ENCODE results near the gene JADE2.
A peak's percentile ranks its signal among the peaks of the same experiment; 100 is the strongest.

Gene JADE2

DNA sequence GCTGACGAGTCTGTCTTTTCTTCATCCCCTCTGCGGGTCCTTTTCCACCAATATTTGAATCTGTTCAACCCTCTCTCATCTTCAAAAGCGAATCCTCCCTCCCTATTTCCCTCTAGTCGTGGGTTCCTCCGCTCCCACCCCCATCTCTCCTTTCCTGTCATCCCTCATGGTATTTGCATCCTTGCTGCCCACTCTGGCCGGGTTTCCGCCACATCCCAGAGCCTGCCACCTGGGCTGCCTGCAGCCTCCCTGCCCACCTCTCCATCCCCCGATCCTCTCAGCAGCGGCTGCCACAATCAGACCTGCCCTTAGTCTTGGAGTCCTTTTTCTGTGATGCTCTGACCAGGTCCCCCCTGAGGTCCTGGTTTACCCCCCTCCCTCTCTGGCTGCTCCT is 44.9 kb downstream of the JADE2 start:
- DNase-seq (ENCODE audit: low read depth) = no peak

DNA sequence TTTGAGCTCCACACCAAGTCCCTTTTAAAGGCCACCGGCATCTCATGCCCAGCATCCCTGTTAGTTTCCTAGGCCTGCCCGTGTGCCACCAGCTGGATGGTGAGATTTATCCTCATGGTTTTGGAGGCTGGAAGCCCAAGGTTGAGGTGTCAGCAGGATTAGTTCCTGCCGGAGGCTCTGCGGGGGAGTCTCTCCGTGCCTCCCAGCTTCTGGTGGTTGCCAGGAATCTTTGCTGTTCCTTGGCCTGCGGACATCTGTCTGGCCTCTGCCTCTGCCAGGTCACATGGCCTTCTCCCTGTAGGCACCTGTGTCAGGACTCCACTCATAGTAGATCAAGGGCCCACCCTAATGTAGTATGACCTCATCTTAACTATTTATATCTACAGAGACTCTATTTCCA is 45.4 kb downstream of the JADE2 start:
- no peak for DNase-seq (ENCODE audit: low read depth)

DNA sequence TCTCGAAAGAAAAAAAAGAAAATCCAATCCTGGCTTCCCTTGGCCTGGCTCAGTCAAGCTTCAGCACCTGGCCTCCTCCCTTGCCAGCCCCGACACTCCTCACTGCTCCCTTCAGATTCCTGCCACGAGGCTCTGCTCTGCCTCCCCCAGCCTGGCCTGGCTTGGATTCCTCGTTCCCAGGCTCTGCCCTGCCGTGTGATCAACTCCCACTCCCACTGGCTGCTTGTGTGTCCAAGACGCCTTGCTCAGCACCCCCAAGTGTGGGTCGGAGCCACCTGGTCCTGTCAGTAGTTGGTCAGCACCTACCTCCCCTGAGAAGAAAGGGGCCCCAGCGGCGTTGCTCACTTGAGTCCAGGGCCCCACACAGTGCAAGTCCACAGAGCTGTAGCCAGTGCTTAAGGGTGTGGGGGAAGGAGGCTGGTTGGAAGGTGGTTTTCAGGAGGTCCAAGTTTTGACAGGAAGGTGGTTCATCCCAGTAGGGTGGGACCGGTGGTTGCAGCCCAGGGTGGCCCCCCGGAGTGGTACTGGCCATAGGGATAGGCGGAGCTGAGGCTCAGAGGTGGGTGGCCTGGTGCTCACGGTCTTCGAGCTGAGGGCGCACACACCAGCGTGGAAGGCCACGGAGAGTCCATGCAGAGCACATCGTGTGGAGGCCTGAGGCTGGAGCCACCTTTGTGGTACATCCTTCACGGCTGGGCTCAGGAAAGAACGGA is 46.4 kb downstream of the JADE2 start:
- DNase-seq (ENCODE audit: low read depth) = no peak

DNA sequence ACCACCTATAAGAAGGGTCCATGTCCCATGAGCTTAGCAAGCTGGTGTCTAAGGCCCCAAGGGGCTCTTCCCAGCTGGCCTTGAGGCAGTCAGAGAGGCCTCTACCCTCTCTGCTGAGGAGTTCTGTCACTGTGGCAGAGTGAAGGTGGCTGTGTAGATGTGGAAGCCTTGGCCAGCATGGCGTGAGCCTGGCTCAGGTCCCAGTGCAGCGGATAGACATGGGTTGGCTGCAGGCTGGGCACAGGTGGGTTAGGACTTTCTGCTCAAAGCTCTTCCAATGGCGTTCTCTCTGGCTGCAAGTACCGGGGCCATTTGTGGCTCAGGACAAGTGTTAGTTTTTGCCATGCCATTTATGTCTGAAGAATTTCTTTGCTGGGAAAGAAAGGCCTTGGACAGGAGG is 47.3 kb downstream of the JADE2 start:
- no peak for DNase-seq (ENCODE audit: low read depth)

DNA sequence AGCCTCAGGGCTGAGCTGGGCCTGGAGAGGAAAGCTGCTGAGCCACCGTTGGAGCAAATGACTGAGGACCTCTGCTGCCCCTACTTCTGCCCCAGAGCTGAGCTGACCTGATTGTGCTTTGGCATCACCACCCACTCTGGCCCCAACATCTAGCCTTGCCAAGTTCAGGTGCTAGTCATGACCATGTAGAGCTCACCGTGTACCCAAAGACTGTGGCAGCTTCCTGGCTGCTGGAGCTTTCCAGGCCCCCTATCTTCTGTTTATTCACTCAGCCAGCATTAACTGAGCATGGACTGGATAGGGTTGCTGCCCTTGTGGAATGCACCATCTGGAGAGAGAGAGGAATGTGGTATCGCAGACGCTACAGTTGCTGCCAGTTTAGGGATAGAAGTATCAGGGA is 49.1 kb downstream of the JADE2 start:
- DNase-seq (ENCODE audit: low read depth) = no peak

DNA sequence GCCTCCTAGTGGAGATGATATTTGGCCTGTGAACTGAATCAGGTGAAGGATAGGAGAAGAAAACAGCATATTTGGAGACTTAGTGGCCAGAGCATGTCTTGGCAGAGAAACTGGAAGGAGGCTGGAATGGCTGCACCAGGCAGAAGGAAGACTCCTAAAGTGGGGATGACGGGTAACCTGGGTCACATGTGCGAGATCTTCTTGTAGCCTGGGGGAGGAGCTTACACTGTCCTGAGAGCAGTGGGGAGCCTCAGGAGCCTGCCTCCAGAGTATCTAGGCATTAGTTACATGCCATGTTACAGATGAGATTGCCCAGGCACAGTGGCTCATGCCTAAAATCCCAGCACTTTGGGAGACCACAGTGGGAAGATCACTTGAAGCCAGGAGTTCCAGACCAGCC is 49.8 kb downstream of the JADE2 start:
- no peak for DNase-seq (ENCODE audit: low read depth)

DNA sequence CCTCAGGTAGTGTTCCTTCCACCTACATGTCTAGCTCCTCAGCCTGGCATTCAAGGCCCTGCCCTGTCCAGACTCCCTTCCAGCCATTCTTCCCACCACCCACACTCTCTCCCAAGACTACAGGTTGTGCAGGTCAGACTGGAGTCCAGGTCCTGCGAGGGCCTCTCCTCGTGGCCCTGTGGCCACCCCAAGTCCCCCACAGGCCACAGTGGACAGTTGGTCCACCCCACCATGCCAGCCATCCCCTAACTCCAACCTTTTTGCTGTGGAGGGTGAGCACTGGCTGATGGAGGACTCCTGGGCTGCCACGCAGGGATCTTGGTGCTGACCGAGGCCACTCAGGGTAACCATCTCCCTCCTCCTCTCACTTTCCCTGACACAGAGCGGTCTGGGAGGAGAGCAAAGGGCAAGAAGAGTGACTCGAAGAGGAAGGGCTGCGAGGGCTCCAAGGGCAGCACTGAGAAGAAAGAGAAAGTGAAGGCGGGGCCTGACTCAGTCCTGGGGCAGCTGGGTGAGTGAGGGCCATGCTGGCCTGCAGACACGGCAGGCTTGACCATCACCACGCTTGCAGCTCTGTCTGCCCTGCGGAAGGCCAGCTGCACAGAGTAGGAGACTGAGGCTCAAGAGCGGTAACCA is 51.0 kb downstream of the JADE2 start:
- DNase-seq (ENCODE audit: low read depth) = no peak

DNA sequence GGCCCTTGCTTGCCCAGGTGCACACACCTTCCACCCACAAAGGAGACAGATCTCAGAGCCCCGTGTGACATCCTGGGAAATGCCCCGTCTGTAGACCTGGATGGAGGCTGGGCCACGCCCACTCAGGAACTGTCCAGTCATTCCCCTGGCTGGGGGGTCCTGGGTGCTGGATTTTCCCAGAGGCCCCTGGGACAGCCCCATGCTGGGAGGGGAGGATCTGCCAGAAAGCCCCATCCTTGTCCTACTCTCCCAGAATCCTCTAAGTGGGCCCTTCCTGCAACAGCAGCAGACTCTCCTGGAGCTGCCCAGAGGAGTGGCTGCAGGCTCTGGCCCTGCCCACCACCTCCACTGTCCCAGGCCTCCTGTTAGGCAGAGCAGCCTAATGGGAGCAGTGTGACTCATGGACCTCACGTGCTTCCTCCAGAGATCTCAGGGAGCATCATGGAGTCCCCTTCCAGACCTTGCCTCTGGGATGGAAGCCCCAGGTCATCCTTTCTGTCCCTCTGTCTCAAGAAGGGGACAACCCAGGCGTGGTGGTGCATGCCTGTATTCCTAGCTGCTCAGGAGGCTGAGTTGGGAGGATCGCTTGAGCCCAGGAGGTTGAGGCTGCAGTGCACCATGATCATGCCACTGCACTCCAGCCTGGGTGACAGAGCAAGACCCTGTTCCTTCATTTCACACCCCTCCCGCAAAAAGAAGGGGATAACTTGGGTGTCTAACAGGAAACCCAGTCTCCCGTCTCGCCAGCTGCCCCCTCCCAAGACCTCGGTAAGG is 51.7 kb downstream of the JADE2 start:
- no peak for DNase-seq (ENCODE audit: low read depth)

DNA sequence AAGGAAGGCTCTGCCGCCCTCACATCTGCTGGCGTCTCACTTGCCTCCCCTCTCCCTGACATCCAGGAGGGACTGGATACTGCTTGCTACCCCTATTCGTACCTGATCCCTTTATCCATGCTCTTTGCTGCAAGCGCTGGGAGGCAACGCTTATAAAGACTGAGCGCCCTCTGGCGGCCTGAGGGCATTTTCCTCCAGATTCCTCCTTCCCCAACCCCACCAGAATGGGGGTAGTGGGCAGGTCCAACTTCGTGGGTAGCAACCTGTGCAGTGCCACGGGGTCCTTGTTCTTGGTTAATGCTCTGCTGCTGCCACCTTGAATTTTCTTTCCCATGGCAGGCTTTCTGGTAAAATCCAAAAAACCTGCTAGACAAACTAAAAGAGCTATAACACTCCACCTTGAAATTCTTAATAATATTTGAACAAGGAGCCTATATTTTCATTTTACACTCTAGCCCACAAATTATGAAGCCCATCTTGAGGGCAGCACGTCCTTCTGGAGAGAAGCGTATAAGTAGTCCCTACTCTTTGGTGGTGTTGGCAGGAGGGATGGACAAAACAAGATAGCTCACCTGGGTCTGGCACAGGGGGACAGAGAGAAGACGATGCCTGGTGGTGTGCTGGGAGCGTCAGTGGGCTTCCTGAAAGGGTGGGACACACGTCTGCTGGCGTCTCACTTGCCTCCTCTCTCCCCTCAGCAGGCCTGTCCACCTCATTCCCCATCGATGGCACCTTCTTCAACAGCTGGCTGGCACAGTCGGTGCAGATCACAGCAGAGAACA is 52.5 kb downstream of the JADE2 start:
- peak; percentile 68 for DNase-seq (ENCODE audit: low read depth)

DNA sequence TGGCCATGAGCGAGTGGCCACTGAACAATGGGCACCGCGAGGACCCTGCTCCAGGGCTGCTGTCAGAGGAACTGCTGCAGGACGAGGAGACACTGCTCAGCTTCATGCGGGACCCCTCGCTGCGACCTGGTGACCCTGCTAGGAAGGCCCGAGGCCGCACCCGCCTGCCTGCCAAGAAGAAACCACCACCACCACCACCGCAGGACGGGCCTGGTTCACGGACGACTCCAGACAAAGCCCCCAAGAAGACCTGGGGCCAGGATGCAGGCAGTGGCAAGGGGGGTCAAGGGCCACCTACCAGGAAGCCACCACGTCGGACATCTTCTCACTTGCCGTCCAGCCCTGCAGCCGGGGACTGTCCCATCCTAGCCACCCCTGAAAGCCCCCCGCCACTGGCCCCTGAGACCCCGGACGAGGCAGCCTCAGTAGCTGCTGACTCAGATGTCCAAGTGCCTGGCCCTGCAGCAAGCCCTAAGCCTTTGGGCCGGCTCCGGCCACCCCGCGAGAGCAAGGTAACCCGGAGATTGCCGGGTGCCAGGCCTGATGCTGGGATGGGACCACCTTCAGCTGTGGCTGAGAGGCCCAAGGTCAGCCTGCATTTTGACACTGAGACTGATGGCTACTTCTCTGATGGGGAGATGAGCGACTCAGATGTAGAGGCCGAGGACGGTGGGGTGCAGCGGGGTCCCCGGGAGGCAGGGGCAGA is 53.3 kb downstream of the JADE2 start:
- no peak for DNase-seq (ENCODE audit: low read depth)

DNA sequence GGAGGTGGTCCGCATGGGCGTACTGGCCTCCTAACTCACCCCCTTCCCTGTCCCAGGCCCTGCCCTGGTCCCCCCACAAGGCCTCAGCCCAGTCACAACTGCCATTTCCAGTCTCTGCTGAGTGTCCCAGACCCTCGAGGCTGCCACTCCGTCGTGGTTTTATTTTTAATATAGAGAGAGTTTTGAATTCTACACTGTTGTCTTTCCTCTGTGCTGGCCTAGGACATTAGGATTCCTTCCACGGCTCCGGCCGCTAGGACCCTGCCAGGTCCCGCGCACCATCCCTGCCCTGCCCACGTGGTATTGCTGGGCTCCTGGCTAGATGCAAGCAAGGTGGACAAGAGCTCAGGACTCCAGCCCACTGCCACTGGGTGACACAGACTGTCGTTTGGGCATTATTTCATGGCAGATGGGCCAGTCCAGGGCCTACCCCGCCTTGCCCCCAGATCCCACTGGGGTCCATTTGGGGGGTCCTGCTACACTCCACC is 53.9 kb downstream of the JADE2 start:
- no peak for DNase-seq (ENCODE audit: low read depth)

DNA sequence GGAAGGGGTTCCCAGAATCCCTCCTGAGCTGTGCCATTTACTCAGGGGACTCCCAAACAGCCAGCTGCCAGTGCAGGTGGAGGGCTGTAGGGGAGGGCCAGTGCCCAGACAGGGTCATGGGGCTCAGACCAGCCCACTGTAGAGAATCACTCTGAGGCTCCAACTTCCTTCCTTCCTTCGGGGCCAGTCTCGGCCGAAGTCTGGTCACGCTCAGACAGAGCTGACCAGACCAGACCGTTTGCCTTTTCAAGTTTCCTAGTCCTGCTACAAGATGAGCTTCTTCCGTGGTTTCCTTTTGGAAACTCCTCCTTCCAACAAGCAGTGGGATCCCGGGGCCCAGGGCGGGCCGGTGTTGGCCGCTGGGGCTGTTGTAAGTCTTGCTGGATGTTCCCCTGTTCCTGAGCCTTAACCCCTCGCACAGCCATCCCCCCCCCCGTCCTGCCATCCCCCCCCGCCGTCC is 54.6 kb downstream of the JADE2 start:
- DNase-seq (ENCODE audit: low read depth) = no peak

DNA sequence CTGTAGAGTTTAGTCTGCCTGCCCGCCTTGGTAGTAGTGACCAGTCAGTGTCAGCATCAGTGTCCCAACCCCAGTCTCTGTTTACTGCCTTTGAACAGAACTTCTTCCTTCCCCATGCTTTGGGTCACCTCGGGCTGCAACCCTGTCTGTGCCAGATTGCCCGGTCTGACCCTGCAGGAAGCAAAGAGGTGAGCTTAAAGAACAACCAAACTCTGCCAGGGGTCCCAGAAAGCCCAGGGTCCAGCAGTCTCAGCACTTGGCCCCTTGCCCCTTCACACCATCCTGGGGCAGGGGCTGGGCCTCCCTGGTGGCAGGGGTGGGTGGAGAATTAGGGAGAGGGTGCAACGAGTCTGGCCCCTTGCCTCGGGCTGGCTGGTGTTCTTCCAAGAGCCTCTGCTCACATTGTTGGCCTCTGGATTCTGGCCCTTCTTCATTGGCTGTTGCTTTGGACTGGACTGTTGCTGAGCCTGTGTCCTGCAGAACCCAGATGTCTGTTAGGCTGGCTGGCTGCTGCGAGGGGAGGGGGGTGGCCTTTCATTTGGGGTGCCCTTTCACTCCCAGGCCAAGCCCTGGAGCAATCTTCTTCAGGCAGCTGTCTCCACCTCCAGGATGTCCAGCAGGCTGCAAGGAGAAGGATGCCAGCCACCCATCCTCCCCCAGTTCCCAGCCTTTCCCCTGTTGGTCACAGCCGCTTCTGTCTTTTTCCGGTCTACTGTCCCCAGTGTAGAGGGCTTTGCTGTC is 55.9 kb downstream of the JADE2 start:
- no peak for DNase-seq (ENCODE audit: low read depth)

DNA sequence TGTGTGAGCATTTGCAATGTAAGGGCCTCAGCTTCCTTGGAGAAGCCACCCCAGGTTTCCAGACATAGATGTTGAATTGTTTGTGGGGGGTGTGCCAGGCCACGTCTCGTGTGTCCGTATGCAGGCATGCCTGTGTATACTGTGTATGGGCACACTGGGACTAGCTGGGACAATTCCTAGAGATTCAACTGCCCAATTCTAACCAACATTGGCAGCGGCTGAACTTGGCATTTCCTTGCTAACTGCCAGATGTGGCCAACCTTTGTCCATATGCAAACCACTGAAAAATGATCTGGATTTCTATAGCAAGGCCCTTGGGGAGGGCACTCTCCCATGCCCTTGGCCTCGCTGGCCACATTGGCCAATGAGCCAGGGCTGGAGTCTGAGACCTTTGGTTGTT is 56.8 kb downstream of the JADE2 start:
- DNase-seq (ENCODE audit: low read depth) = no peak

DNA sequence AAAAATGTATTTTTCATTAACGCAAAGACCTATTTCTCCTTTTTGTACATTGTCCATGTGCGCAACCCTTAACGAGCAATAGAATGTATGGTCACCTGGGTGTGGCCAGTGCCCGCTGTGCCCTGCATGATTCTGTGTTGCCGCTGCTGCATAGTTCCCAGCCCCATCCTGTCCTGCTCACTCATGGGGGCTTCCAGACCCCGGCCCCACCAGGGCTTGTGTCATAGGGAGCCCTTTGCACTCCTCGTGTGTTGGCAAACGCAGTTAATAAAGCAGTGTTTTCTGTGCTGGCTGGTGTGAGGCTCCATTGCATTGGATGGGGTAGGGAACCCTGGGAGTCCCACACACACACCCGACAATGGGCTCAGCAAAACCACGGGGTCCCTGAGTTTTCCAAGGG is 57.5 kb downstream of the JADE2 start:
- no peak for DNase-seq (ENCODE audit: low read depth)

DNA sequence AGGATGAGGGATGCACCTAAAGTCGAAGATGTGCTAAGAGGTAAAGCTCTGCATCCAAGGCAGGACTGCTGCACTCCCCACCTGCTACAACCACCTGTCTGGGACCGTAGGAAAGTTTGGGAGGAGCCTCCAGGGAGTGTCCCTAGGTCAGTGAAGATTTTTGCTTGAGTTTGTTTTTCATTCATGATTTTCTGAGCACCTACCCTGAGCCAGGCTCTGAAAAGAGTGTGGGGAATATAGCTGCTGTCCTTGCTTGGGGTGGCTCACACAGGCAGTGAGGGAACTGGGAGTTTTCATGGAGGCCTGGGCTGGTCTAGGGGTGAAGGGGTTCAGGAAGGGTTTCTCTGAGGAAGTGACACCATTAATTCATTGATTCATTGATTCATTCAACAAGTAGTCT is 58.3 kb downstream of the JADE2 start:
- DNase-seq (ENCODE audit: low read depth) = no peak

DNA sequence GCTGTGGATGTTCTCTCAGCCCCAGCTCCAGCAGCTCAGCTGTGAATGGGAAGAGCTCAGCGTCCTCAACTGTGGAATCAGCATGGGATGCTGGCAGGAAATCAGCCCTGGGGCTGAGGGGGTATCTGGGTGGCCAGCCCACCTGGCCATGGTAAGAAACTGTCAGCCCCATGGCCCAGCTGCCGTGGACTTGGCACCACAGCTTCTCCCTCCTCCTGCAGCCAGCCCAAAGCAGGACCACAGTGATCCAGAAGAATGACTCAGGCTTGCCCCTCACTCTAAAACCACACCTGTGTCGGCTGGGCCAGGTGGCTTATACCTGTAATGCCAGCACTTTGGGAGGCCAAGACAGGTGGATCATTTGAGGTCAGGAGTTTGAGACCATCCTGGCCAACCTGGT is 59.2 kb downstream of the JADE2 start:
- DNase-seq (ENCODE audit: low read depth) = no peak

DNA sequence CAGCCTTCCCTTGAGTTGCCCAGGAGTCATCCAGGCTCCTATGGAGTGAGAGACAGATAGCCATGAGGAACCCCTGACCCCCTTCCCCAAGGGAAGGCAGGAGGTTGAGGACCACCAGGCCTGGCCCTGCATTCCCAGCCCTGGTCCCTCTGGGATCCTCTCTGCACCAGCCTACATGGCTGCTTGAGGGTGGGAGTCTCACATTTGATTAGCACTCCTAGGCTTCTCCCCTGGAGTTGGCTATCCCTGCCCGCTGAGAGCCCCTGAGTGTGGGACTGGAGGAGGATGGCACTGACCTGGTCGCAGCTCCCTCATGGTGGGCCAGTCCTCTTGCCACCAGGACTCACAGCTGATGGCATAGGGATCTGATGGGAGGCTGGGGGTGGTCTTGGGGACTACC is 60.5 kb downstream of the JADE2 start:
- DNase-seq (ENCODE audit: low read depth) = no peak

DNA sequence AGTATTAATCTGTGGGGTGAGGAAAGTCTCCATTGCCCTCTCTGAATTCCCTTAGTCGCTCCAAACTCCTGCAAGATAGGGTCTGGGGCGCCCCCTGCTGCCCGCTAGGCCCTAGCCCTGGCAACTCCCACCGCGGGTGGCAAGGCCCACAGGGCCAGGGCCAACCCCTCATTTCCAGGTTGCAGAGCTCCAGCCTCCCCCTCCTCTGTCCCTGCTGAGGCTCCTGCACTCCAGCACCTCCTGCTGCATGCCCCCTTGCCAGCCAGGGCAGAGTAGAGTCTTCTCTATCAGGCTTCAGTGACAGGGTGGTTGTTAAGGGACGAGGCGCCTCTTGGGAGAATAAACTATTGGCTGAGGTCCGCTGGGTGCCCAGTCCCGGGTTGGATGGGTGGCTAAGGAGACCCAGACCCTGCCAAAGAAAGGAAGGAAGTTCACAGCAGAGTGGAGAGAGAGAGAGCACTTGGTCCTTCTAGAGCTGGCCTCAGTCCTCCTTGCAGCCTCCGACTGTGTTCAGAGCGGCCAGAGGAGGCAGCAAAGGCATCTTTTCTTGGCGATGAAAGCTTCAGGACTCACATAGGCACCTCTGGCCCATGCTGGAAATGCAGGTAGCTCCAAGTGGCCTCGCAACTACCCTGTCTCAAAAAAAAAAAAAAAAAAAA is 61.5 kb downstream of the JADE2 start:
- DNase-seq (ENCODE audit: low read depth) = peak; percentile 85

DNA sequence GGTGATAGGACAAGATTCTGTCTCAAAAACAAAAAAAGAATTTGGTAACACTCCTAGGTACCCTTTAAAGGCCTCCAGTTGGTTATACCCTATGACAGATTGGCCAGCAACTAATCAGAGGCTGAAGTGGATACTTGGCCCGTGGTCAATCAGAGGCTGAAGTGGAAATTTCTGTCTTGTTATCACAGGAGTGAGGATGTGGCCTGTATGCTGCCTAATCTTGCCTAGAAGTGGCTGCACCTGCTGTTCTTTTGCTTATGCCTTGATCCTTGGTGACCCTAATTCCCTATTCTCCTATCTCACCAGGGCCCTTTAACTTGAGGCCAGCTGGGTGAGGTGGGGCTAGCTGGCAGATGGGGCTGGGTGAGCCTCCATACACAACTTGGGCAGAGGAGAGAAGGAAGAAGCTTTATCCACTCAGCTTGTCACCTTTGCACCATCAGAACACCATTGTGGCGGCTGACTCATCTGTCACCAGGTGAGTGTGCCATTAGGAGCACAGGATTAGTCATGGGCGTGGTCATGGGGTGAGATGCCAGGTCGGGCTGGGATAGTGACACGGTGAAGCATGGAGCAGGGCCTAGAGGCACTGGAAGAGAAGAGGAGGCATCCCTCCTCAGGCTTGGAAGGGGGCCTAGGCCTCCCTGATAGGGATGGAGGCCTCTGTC is 65.7 kb downstream of the JADE2 start:
- peak; percentile 11 for DNase-seq (ENCODE audit: low read depth)
